HUES6 (cell line): ENCODE results near the gene RXFP3.
A peak's percentile ranks its signal among the peaks of the same experiment; 100 is the strongest.
"Not testable (repeated sequence)": the region's sequence is repeated elsewhere in the genome, so short reads cannot be mapped to it uniquely, and the experiment has no call there.

ENCODE experiments used
- H3K27ac ChIP-seq: 2 replicates; pipeline ENCODE4 v1.7.0; 2013; ENCODE audit warnings: low read depth, mild to moderate bottlenecking, low read length, inconsistent platforms
- H3K27me3 ChIP-seq: 2 replicates; pipeline ENCODE4 v1.6.1; 2013; ENCODE audit warnings: low read length; ENCODE audit not compliant: control insufficient read depth, insufficient read depth
- H3K36me3 ChIP-seq: 2 replicates; pipeline ENCODE4 v1.6.1; 2013; ENCODE audit warnings: low read length; ENCODE audit not compliant: control insufficient read depth, insufficient read depth
- H3K4me1 ChIP-seq: 2 replicates; pipeline ENCODE4 v1.6.1; 2013; ENCODE audit warnings: low read length; ENCODE audit not compliant: control insufficient read depth, insufficient read depth
- H3K4me3 ChIP-seq: 2 replicates; pipeline ENCODE4 v1.5.1; 2013; ENCODE audit warnings: low read depth, low read length
- H3K9ac ChIP-seq: one replicate; pipeline ENCODE4 v1.6.1; 2013; ENCODE audit warnings: mild to moderate bottlenecking, low read length
- H3K9me3 ChIP-seq: 2 replicates; pipeline ENCODE4 v1.6.1; 2013; ENCODE audit warnings: low read depth, low read length; ENCODE audit not compliant: control insufficient read depth, insufficient read depth

Gene RXFP3

DNA sequence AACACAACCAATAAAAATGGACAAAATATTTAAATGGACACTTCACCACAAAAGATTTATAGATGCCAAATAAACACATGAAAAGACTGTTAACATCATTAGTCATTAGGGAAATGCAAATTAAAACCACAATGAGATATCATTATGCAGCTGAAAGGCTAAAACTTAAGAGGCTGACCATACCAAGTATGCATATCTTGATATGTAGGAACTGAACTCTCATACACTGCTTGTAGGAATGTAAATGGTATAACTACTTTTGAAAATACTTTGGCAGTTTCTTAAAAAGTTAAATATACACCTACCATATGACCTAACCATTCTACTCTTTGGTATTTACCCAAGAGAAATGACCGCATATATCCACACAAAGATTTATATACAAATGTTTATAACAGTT is 30.8 kb upstream of the RXFP3 start:
- H3K4me3 ChIP-seq: no peak overlapping the region
- H3K9ac ChIP-seq: no peak overlapping the region
- H3K36me3 ChIP-seq: no peaks in the 10 kb centered on the region
- no peak overlapping the region for H3K27ac ChIP-seq
- H3K27me3 ChIP-seq: no peaks in the 10 kb centered on the region
- peaks cover 33% of the 10 kb centered on the region for H3K9me3 ChIP-seq
- H3K4me1 ChIP-seq: no peaks in the 10 kb centered on the region

DNA sequence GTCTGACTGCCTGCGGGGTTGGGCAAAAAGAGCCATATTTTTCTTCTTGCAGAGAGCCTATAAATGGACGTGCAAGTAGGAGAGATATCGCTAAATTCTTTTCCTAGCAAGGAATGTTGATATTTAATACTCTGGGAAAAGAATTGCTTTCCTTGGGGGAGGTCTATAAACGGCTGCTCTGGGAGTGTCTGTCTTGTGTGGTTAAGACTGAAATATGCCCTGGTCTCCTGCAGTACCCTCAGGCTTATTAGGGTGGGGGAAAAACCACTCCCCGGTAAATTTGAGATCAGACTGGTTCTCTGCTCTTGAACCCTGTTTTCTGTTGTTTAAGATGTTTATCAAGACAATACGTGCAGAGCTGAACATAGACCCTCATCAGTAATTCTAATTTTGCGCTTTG is 29.9 kb upstream of the RXFP3 start:
- H3K36me3 ChIP-seq, H3K4me3 ChIP-seq, H3K27me3 ChIP-seq, H3K27ac ChIP-seq, H3K4me1 ChIP-seq, H3K9ac ChIP-seq: not testable (repeated sequence)
- peaks cover 33% of the 10 kb centered on the region for H3K9me3 ChIP-seq

DNA sequence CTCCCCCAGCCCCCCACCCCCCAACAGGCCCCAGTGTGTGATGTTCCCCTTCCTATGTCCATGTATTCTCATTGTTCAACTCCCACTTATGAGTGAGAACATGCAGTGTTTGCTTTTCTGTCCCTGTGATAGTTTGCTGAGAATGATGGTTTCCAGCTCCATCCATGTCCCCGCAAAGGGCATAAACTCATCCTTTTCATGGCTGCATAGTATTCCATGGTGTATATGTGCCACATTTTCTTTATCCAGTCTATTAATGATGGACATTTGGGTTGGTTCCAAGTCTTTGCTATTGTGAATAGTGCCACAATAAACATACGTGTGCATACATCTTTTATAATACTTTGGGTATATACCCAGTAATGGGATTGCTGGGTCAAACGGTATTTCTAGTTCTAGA is 21.3 kb upstream of the RXFP3 start:
- not testable (repeated sequence) for H3K9me3 ChIP-seq, H3K36me3 ChIP-seq, H3K27me3 ChIP-seq, H3K4me3 ChIP-seq, H3K4me1 ChIP-seq, H3K27ac ChIP-seq, H3K9ac ChIP-seq

DNA sequence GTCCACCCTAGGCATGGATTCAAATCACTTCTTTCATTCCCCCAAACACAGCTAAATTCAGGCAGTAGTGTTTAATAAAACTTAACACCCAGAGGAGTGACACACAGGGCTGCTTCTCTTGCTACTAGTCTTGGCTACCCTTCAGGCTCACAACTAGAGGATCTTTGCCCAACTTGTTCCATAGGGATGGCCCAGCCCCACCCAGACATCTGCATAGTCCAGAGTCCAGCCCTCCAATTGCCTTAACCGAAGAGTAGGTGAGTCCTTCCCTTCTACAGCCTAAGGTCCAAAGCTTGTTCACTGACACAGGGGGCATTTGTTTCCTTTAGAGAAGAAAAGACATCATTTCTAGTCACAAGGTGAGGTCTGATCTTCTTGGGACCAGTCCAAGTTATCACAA is 15.2 kb upstream of the RXFP3 start:
- H3K9me3 ChIP-seq: peaks cover 4% of the 10 kb centered on the region; the same call in 1 of the 2 replicates
- H3K36me3 ChIP-seq: no peaks in the 10 kb centered on the region
- H3K27me3 ChIP-seq: no peaks in the 10 kb centered on the region
- no peak overlapping the region for H3K27ac ChIP-seq
- no peak overlapping the region for H3K4me3 ChIP-seq
- H3K9ac ChIP-seq: no peak overlapping the region
- H3K4me1 ChIP-seq: no peaks in the 10 kb centered on the region

DNA sequence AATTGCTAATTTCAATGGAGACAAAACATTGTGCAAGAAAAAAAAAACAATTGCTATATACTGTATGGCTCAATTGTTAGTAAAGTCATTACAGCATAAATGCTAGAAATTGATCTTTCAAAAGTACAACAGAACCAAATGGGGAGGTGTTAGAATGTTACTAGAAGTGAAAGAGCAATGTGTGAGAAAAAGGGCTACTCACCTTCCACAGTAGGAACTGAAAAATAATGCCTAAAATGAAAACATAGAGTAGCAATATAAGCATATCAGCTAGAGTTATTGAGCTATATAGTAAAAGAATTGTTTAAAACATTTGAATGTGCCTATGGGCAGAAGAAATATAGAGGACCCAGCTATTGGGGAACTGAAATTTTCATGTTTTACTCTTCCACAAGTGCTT is 10.9 kb upstream of the RXFP3 start:
- Histone ChIP-seq H3K9me3 (no peaks in the 10 kb centered on the region), H3K9ac (no peak overlapping the region), H3K36me3 (no peaks in the 10 kb centered on the region), H3K27ac (no peak overlapping the region), H3K4me1 (peaks cover 28% of the 10 kb centered on the region), H3K27me3 (no peaks in the 10 kb centered on the region), H3K4me3 (no peak overlapping the region)

DNA sequence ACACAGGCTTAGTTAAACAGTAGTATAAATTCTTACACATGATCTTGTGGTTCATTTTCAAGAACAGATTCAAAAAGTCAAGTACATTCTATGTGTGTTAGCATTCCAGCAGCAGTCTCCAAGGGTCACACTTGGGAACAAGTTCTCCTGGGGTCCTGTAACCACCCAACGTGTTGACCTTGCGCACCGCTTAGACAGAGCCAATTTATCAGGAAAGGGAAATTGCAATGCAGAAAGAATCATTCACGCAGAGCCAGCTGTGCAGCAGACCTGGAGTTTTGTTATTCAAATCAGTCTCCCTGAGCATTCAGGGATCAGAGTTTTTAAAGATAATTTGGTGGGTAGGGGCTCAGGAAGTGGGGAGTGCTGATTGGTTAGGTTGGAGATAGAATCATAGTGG is 8.5 kb upstream of the RXFP3 start:
- Histone ChIP-seq H3K27me3 (no peaks in the 10 kb centered on the region), H3K9me3 (no peaks in the 10 kb centered on the region), H3K4me3 (no peak overlapping the region), H3K4me1 (peaks cover 43% of the 10 kb centered on the region), H3K9ac (no peak overlapping the region), H3K27ac (0 out of 2 replicates have a peak overlapping the region, but pooled peaks have one; percentile 22), H3K36me3 (no peaks in the 10 kb centered on the region)

DNA sequence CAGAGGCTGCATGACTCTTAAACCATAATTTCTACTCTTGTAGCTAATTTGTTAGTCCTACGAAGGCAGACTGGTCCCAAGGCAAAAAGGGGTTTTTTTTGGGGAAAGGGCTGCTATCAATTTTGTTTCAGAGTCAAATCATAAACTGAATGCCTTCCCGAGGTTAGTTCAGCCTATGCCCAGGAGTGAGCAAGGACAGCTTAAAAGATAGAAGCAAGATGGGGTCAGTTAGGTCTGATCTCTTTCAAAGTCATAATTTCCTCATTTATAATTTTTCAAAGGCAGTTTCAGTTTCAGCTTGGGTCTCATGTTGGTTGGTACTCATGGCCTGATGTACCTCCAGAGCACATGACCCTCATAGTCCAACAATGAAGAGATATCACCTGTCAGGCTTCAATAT is 7.9 kb upstream of the RXFP3 start:
- Histone ChIP-seq H3K9me3 (no peaks in the 10 kb centered on the region), H3K27me3 (no peaks in the 10 kb centered on the region), H3K36me3 (no peaks in the 10 kb centered on the region), H3K4me1 (peaks cover 43% of the 10 kb centered on the region), H3K4me3 (no peak overlapping the region), H3K27ac (no peak overlapping the region), H3K9ac (no peak overlapping the region)

DNA sequence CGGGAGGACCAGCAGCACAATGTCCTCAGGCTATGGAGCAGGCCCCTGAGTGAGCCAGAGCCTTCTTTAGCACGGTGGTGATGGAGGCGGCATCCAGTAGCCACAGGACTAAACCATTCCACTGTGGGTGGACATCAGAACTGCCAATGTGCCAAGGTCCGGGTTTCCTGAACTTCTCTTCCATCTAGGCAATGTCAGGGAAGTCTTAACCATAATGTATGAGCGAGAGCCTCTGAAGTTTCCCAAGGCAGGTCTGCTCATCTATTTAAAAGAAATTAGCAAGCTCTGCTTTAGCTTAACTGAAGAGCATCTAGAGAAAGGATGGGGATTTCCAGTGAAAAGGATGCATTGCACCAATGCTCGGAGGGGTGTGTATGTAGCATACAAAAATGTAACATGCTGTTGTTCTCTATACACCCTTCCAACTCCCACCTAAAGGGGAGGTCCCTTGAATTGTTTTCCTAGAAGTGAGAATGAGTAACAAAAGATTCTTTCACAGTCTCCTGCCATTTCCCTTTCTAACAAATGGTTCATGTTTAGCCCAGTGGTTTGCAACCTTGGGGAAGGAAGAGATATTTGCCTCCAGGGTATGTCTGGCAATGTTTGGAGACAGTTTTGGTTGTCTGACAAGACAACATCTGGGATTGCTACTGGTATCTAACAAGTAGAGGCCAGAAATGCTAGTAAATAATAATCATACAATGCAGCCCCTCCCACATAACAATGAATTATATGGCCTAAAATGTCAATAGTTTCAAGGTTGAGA is 6.1 kb upstream of the RXFP3 start:
- no peaks in the 10 kb centered on the region for H3K9me3 ChIP-seq
- H3K27ac ChIP-seq: 0 out of 2 replicates have a peak overlapping the region, but pooled peaks have one; percentile 22
- no peaks in the 10 kb centered on the region for H3K36me3 ChIP-seq
- no peak overlapping the region for H3K9ac ChIP-seq
- no peak overlapping the region for H3K4me3 ChIP-seq
- H3K27me3 ChIP-seq: peaks cover 1% of the 10 kb centered on the region; the same call in 1 of the 2 replicates
- peaks cover 43% of the 10 kb centered on the region for H3K4me1 ChIP-seq

DNA sequence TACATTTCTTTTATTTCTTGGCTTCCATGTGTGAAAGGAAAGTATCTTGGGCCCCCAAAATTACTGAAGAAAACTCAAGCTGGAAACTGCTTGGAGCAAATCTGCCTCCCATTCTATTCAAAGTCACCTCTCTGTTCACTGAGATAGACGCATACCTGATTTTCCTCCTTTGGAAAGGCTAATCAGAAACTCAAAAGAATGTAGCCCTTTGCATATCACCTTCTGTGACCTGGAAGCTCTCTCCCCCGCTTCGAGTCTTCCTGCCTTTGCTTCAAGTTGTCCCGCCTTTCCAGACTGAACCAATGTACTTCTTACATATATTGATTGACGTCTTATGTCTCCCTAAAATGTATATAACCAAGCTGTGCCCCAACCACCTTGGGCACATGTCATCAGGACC is 5.0 kb upstream of the RXFP3 start:
- Histone ChIP-seq H3K36me3 (no peaks in the 10 kb centered on the region), H3K9ac (no peak overlapping the region), H3K4me3 (no peak overlapping the region), H3K4me1 (peaks cover 43% of the 10 kb centered on the region), H3K27me3 (peaks cover 11% of the 10 kb centered on the region), H3K27ac (peak overlapping the region; percentile 22; the same call in 1 of the 2 replicates), H3K9me3 (no peaks in the 10 kb centered on the region)

DNA sequence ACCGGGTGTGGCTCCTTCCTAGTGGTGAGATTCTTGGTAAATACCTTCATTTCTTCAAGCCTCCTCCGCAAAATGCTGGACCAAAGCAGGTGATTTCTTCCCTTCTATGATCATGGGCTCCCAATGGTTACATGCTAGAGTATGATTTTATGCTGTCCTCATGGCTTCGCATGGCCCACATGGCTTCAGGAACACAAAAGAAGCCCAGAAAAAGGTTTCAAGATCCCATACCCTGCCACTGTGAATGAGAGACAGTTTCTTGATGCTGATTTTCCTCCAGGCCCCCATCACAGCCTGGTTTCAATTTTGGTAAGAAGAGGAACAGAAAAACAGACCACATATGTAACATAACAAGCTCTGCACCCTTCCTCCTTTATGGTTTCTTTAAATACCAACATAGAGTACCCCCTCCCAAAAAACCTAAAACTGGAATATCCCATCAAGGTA is 2.4 kb upstream of the RXFP3 start:
- Histone ChIP-seq H3K27me3 (peaks cover 36% of the 10 kb centered on the region), H3K36me3 (no peaks in the 10 kb centered on the region), H3K4me1 (peaks cover 30% of the 10 kb centered on the region), H3K9me3 (no peaks in the 10 kb centered on the region), H3K9ac (no peak overlapping the region), H3K4me3 (no peak overlapping the region), H3K27ac (no peak overlapping the region)

DNA sequence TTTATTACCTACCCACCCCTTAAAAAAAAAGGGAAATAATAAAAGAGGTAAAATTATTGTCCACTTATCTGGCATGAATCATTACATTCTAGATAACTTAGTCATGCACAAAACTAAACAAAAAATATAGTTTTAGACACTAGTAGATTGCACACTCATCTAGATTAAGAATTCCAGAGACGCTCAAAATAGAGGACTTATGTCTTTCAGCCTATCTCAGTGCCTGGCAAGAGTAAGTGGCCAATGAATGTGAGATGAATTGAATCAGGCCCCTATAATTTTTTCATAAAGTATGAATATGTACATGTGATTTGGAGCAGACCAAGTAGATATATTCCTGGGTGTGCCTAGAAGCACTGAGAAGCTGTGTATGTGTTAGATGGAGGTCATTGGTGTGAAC is 2.0 kb upstream of the RXFP3 start:
- H3K9me3 ChIP-seq: no peaks in the 10 kb centered on the region
- no peak overlapping the region for H3K9ac ChIP-seq
- no peaks in the 10 kb centered on the region for H3K36me3 ChIP-seq
- peaks cover 26% of the 10 kb centered on the region for H3K4me1 ChIP-seq
- no peak overlapping the region for H3K4me3 ChIP-seq
- H3K27ac ChIP-seq: no peak overlapping the region
- peaks cover 39% of the 10 kb centered on the region for H3K27me3 ChIP-seq
